GM21390 (cell line): ENCODE data around the gene LYSMD3.
"Not testable (repeated sequence)": the region's sequence is repeated elsewhere in the genome, so short reads cannot be mapped to it uniquely, and the experiment has no call there.

ENCODE experiments used
- ATAC-seq: cut with Tn5 transposase; IDR thresholded peaks from one replicate; pipeline ENCODE4 v1.9.1; 2021; ENCODE audit not compliant: unreplicated experiment

LYSMD3 gene

DNA sequence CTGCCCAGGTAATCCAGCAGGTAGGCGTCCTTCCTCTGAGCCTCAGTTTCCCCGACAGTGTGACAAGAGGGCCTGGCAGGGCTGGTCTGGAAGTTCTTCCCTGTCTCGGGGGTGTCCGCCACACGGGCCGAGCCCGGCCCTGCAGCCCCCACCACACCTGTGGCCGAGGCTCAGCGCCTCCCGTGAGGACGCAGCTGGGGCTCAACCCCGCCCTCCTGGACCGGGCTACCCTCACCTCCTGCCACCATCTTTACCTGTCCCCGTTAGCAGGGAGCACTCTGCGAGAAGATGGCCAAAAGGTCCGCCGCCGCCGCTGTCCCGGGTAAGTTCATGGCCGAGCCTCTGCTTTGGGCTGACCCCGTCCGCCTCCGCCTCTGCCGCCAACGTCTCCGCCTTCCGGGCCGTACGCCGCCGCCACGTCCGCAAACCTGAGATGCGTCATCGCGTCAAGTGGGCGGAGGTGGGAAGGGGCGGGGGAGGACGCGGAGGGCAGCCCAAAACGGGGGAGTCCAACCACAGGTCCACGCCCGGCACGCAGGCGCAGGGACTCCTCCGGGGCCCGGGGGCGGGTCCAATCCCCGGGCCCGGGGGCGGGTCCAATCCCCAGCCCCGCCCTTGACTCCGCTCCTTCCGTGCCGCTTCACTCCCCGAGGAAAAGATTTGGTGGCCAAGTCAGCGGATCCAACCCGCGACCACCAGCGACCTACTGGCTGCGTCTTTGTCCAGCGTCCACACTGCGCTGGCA, at the start of gene LYSMD3:
TSS of gene LYSMD3 (minus strand) at position 391 of the 745 bp plus-strand sequence. CDS start 4,295 bp downstream, outside the sequence.
- peak; percentile 87 for ATAC-seq

DNA sequence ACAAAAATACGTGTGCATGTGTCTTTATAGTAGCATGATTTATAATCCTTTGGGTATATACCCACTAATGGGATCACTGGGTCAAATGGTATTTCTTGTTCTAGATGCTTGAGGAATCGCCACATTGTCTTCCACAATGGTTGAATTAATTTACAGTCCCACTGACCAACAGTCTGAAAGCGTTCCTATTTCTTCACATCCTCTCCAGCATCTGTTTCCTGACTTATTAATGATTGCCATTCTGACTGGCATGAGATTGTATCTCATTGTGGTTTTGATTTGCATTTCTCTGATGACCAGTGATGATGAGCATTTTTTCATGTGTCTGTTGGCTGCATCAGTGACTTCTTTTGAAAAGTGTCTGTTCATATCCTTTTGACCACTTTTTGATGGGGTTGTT, 47.2 kb upstream of the LYSMD3 start:
- ATAC-seq, result not testable (repeated sequence)

GRCh38 chr5:90575712-90576111, 46.3 kb upstream of the LYSMD3 start:
- no peak for ATAC-seq

- no peak for ATAC-seq
Measured at GRCh38 chr5:90571147-90571773, 41.9 kb upstream of the LYSMD3 start.

DNA sequence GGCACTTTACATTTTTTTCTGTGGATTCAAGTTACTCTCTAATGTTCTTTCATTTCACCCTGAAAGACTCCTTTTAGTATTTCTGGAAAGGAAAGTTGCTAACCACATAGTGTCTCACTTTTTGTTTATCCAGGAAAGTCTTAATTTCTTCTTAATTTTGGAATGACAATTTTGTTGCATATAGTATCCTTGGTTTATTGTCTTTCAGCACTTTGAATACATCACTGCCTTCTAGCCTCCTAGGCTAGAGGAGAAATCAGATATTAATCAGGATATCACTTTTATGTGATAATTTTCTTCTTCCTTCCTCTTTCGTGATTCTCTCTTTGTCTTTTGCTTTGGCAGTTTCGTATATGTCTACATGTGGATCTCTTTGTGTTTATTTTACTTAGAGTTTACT, 40.6 kb upstream of the LYSMD3 start:
- ATAC-seq, result no peak

- no peak for ATAC-seq
Measured at GRCh38 chr5:90569084-90569483, 39.7 kb upstream of the LYSMD3 start.

GRCh38 chr5:90565491-90565890, 36.1 kb upstream of the LYSMD3 start:
- no peak for ATAC-seq

- ATAC-seq, result no peak
Measured at GRCh38 chr5:90563108-90563507, 33.7 kb upstream of the LYSMD3 start.

DNA sequence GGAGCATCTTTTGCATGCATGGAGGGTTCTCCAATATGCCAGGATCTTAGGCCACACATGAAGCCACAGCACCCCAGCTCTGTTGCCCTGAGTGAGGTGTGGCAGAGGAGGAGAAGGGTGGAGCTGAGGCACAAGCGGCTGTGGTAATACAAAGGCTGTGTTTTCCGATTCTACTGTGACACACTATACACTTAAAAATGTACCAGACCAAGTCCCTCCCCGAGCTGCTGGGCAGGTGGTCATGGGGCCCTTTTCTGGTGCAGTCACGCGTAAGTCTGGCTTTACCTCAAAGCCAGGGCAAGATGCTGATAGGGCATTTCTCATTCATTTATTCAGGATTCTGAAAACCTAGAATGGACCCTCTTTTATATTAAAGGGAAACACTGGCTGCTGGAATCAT, 33.0 kb upstream of the LYSMD3 start:
- no peak for ATAC-seq

- no peak for ATAC-seq
Measured at GRCh38 chr5:90561766-90562165, 32.4 kb upstream of the LYSMD3 start.

DNA sequence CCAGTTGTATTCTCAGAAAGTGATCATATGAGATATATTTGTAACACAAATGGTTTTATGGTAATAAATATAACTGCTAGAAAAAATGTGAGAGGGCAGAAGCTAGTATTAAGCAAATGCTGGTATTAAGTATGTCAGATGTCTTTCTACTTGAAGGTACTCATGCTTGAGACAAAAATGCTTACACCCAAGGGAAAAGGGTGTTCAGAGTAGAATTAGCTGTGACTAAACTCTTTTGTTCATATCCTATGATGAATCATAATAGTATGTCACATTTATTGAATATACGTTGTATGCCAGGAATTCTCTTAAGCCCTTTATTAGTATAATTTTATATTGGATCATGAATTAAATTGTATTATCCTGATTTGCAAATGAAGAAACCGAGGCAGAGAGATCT, 31.4 kb upstream of the LYSMD3 start:
- no peak for ATAC-seq

DNA sequence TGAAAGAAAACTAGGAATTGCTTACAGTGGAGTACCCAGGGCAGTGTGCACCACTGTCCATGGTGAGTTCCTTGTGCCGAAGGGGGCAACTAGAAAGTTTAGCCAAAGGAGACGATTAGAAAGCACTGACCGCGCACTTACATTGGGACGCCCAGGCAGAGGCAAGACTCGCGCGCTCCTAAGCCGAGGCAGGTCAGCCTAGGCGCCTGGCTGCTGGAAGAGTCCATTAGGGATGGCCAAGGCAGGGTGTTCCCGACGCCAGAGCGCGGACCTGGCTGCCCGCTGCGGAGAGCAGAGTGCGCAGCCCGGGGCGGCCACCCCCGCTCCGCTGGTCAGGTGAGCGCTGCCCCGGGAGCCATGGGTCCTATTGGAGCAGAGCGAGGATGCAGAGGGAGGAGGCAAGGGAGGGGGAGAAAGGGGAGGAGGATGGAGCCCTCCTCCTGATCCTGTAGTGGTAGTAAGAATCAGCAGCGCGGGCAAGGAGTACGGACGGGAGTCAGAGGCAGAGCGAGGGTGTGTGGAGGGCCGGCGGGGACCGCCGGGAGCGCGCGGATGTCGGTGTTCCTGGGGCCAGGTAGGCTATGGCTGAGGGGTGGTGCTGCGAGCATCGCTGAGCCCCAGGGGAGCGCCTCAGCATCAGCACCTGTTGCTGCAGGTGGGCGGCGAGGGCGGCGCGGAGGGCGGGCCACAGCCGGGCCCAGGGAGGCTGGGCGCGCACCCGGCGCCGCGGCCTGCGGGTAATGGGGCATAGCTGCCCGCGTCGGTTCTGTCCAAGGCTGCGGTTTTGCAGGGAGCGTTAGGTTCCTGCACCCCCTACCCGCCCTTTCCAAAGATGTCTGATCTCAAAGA, 29.2 kb upstream of the LYSMD3 start, which contains the start of gene ADGRV1:
TSS of gene ADGRV1 (plus strand) at position 454 of the 849 bp plus-strand sequence. CDS start at position 553, 99 bp downstream.
- ATAC-seq, result no peak

GRCh38 chr5:90557871-90558270, 28.5 kb upstream of the LYSMD3 start:
- ATAC-seq, result no peak

DNA sequence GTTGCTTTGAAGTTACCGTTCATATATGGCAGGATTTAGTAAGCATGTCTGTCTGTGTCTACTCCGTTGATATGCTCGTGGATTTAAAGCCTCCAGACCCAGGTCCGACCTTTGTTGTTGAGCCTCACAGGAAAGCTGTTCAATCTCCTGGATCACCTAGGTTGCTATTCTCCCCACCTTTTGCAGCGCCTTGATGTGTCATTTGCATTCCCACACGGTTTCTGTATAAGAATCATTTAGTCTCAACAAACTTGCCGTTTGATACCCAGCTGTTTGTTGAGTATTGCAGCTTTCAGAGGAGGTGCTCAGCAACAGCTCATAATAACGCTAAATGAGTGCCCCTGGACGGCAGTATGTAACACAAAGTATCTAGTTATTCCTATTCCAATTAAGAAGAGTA, 28.0 kb upstream of the LYSMD3 start:
- ATAC-seq, result no peak

GRCh38 chr5:90555666-90556065, 26.3 kb upstream of the LYSMD3 start:
- ATAC-seq, result no peak

DNA sequence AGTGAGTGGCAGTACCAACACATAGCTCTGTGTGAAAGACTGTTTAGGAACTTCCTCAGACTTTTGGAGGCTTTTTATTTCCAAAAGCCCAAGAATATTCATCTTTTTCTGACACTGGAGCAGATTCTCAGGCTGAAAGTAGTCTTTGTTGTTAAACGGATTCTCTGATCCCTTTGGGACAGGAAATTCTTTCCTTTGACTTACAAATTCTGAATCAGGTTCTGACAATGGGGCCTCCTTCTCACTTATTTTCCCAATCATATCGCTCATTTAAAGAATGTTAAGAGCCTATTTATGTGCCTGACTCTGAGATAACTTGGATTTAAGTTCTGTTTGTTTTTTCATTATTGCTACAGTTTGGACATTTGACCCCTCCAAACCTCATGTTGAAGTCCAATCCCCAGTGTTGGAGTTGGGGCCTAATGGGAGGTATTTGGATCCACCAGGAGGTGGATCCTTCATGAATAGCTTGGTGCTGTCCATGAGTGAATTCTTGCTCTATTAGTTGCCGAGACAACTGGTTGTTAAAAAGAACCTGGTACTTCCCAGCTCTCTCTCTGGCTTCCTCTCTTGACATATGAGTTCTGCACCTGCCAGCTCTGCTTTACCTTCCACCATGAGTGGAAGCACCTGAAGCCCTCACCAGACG, 25.1 kb upstream of the LYSMD3 start:
- no peak for ATAC-seq

- ATAC-seq, result no peak
Measured at GRCh38 chr5:90553711-90554110, 24.3 kb upstream of the LYSMD3 start.

- ATAC-seq, result no peak
Measured at GRCh38 chr5:90551376-90551775, 22.0 kb upstream of the LYSMD3 start.

- ATAC-seq, result no peak
Measured at GRCh38 chr5:90550963-90551362, 21.6 kb upstream of the LYSMD3 start.

GRCh38 chr5:90549729-90550275, 20.4 kb upstream of the LYSMD3 start:
- ATAC-seq, result no peak

DNA sequence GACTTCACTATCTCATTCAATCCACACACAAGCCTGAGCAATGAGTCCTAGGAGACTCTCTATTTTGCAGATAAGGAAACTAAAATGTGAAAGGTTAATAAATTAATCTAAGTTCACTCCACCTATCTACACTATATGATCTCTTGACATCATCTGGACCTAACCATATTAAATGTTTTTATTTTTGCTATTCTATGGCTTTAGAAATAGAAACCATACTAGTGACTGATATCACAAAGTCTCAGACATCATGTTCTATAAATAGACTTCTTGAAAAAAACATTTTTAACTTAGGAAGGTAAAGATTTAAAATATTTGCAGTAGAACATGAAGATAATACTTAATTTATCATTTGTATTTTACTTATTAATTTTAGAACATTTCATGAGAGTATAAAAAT, 19.8 kb upstream of the LYSMD3 start:
- ATAC-seq, result no peak
